SU-DHL-6 (cell line): ENCODE measurements around the gene ZDHHC13.

Source experiments
- CTCF ChIP-seq: fragments of 200-600 bp; sonication (generic); IDR thresholded peaks from one replicate; pipeline ENCODE4 v1.5.1; 2017; ENCODE audit warnings: antibody characterized with exemption, mild to moderate bottlenecking, low read length, moderate library complexity; ENCODE audit not compliant: insufficient read depth, poor library complexity, severe bottlenecking
- EZH2phosphoT487 ChIP-seq: fragments of 200-600 bp; sonication (generic), shearing (Covaris generic); conservative IDR thresholded peaks from 2 replicates; pipeline ENCODE4 v1.6.1; 2018; ENCODE audit warnings: mild to moderate bottlenecking, antibody characterized with exemption, low read length, moderate library complexity, mixed read lengths

GRCh38 chr11:19072464-19072863, 44.5 kb upstream of the ZDHHC13 start:
- TF ChIP-seq CTCF (no peak), EZH2phosphoT487 (no peak)
